Epithelial cell of prostate (primary cell): ENCODE results near the gene KRT33B.
A peak's percentile ranks its signal among the peaks of the same experiment; 100 is the strongest.

Experiments
- DNase-seq: peaks from one replicate; pipeline ENCODE4 v3.0.0-alpha.2; 2011; ENCODE audit warnings: low read depth, low spot score
- H3K27ac ChIP-seq: fragments of 450-650 bp; 2 replicates; pipeline ENCODE4 v1.5.1; 2017; ENCODE audit warnings: mild to moderate bottlenecking

KRT33B gene

DNA sequence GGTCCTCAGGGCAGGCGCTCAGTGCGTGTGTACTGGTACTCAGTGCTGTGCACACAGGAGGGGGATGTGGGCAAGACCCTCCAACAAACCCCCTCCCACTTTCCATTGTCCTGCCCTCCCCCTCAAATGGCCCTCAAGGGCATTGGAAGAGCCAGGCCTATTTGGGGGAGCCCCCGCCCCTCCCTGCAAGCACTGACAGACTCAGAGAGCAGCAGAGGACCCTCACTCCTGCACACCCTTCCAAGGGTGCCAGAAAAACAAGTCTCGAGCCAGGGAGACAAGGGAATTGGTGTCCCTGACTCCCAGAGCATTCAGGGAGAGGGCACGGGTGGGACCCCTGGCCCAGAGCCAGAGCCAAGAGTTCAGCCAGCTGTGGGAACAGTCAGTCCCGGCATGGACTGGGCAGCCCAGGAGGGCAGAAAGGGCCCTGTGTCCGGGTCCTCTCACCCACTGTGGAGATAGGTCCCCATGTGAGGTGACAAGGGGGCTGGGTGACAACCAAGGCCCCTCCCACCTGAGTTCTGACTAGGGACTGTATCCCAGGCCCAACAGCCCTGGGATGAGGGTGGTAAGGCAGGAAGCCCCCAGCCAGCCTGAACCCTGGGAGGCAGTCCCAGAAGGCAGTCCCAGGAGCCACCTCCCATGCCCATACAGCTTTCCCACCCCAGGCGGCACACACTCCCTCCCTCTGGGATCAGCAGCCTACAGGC, 42.0 kb downstream of the KRT33B start:
- no peak for DNase-seq
- no peak overlapping the region for H3K27ac ChIP-seq

DNA sequence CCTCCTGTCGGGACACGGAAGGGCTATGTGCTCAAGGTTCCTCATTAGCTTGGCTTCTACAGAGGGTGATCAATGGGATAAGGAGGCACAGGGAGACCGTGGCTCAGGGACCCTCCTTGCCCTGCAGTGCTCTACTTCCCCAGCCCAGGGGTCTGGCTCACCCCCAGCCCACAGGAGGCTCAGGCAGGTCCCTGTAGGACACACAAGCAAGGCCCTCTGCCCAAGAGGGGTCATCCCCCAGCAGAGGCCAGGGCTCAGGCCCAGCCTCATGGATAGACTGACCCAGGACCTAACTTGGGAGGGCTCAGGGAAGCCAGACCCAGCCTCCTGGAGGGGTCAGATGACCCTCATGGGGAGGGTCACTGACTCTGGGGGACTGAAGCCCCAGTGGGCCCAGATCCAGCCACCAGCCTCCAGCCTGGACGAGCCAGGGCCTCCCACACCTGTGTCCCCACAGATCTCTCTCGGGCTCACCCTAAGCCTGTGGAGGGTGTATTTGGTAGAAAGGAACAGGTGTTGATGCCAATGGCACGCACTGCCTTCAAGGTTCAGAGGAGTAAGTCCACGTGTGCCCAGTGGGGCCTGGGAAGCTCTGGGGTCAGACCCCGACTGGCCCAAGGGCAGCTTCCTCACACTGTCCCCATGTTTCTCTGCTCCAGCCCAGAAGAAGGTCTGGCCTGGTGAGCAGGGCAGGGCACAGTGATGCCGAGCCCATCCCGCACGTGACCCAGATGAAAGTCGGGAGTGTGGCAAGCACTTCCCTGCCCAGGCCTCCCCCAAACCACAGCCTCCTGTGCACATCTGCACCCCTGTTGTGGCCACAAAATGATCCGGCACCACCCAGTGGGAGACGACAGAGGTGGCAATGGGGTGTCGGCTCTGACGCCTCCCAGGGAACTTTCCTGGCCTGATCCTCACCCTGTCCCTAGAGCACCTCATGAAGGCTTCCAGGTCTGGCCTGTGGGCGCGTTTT, 43.2 kb downstream of the KRT33B start:
- no peak overlapping the region for H3K27ac ChIP-seq
- DNase-seq = no peak

DNA sequence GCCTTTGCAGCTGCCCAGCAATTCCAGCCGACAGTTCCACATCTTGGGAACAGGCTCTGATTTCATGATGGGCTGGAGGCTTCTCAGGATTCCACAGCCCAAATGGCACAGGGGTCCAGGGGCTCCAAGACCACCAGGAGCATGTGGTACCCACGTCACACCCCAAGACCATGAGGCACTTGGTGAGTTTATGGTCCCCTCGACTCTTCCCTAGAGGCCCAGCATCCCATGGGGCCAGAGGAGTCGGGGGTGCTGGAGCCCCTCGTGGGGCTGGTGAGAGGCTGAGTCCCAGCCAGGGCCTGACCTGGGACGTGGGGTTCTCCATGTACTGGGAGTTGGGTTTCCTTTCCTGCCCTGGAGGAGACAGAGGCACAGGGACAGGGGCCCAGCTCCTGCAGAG, 44.0 kb downstream of the KRT33B start:
- DNase-seq = no peak
- H3K27ac ChIP-seq = no peak overlapping the region

DNA sequence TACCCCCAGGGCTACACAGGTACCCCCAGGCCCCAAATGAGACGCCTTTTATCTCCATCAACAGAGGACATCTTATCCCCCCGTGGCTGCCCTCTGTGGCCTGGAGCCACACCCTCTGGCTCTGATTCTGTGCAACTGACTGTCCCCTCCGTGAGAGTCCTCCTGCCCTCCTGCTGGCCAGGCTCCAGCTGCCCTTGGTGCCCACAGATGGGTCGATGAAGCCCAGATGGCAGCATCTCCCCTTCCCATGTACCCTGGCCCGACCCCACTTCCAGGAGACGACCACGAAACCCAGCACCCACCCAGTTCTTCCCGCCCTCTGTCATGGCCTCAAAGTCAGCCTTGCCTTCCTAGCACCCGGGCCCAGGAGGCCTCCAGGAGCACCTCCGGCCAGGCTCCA, 44.5 kb downstream of the KRT33B start:
- DNase-seq = no peak
- no peak overlapping the region for H3K27ac ChIP-seq

DNA sequence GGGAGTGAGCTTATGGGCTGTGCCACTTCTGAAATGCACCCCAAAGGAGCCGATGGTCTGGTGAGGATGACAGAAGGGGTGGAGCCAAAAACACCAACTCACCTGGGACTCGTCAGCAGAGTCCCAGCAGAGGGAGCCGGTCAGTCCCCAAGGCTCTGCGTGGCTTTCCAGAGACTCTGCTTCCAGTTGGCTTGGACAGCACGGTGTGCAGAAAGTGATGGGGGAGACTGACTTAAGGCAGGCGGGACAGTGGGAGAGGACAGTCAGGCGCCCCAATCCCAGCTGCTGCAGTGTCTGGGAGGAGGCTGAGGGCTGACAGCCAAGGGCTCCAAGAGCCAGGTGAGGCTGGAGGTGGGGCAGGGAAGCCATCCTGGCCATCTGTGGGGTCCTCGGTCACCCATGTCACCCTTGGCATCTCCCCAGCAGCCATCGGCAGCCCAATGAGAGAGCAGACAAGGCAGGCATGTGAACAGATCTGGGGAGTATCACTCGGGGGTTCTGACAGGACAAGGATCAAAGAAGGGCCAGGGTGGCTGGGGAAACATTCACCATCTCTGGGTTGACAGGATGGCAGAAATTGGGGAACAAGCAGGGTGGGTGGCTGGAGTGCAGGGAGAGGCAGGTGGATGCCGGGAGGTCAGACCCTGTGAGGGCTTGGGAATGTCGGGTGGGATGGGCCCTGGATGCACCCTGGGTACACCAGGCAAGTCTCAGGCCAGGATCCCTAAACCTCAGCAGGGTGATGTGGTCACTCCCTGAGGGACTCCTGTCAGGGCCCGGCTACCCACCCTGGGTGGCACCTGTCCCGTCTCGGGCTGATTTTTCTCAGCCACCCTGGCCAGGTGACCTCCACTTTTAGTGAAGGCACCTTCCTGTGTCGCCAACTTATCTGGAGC, 45.2 kb downstream of the KRT33B start:
- no peak for DNase-seq
- no peak overlapping the region for H3K27ac ChIP-seq

DNA sequence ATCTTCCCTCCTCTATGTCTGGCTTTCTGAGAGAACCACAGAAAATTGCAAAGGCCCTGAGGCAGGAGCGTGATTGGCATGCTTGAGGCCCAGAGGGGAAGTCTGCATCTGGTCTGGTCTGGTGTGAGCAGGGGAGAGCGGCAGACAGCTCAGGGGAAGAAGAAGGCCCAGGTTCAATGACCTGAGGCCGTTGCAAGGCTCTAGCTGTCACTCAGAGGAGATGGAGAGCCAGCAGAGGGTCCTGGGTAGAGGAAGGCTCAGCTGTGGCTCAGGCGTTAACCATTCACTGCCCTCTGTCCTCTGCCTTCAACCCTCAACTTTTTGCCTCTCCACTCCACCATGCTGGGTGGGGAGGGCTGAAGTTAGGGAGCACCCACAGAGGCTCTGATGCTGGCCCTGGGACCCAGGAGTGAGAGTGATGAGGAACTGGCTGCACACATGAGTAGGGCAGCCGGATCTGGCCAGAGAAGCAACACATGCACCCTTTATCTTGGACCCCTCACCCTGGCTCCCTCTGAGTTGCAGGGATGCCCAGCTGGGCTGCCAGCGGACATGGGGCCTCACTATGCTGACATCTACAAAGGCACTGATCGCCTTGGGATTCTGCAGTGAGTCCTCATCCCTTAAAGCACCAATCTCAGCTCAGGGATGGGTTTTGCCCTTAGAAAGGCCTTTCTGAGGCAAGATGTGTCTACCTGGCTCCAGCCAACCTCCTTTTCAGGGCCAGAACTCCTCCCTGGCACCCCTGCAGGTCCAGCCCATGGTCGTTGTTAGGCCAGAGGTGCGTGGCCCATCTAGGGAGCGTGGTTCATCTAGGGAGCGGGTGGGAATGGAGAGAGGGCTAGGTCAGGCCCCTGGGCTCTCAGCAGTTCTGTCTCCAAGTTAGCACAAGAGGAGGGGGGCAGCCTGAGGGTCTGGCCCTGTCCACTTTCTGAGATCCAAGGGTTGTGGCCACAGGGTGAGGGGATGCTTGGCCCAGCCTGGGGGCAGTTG, 46.4 kb downstream of the KRT33B start:
- no peak overlapping the region for H3K27ac ChIP-seq
- no peak for DNase-seq

DNA sequence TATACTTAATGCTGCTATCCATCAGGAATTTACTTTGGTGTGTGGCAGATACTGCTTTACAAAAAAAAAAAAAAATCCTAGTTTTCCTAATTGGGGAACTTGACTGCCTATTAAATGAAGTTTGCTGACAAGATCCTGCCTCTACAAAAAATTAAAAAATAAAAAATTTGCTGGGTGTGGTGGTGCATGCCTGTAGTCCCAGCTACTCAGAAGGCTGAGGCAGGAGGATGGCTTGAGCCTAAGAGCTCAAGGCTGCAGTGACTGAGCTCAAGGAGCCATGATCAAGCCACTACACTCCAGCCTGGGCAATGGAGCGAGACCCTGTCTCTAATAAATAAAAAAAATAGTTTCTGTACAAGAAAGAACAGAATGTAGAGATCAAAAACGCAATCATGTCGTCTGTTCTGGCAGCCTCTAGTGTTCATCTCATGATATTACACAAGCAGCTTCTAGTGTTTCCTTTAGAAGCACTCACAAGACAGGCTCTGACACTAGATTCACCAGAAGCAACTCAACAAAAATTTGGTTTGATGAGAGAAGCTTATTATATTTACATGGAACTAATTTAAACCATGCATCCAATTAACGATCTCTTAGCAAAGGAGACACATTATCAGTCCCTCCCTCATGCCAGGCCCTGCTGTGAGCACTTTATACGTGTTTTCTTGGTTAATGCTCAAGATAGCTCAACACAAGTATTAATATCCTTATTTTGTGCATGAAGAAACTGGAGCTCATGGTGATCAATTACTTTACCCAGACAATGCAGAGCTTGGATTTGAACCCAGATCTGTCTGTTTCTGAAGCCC, 47.3 kb downstream of the KRT33B start:
- no peak overlapping the region for H3K27ac ChIP-seq
- DNase-seq = peak; percentile 26

DNA sequence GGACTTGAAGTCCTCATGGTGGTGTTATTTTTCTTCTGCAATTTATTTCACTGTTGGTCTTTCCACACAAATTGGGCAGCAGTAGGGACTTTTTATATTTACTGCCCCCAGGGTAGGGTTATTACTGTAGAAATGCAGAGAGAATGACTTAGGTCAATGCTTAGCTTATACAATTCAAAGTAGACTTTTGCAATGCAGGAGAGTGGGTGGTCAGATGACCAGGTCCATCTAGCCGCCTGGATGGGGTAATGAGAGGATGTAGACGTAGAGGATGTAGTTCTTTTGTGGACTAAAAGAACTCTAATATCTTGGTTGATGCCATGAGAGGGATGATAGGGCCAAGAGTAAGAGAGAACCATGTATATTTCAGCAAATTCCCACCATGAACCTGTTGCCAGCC, 51.4 kb downstream of the KRT33B start:
- no peak overlapping the region for H3K27ac ChIP-seq
- no peak for DNase-seq

DNA sequence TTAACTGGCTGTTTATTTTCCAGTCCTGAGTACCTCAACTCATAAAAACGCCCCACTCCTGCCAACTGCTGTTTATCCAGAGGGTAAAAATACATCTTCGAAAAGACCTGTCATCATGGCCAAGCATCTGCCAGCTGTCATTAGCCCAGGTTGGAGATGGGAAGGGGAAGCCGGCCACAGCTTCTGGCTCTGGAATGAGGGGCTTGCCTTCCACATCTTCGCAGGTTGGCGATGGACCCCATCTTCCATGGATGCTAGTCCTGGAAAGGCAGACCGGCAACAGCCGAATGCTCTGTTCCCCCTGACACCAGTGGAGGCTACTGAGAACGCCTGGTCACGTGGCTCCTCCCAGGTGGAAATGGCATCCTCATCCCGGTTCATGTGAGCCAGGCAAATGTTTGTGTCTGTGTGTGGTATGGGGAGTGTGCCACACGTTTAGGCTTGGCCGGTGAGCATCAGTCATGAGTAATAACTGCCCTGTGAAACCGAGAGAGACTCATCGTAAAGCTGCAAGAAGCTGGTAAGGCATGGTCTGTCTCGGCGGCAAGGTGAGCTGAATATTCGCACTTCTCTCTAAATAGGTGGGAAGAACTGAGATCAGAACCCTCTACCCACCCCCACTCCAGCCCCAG, 53.7 kb downstream of the KRT33B start:
- no peak overlapping the region for H3K27ac ChIP-seq
- DNase-seq = peak; percentile 57

DNA sequence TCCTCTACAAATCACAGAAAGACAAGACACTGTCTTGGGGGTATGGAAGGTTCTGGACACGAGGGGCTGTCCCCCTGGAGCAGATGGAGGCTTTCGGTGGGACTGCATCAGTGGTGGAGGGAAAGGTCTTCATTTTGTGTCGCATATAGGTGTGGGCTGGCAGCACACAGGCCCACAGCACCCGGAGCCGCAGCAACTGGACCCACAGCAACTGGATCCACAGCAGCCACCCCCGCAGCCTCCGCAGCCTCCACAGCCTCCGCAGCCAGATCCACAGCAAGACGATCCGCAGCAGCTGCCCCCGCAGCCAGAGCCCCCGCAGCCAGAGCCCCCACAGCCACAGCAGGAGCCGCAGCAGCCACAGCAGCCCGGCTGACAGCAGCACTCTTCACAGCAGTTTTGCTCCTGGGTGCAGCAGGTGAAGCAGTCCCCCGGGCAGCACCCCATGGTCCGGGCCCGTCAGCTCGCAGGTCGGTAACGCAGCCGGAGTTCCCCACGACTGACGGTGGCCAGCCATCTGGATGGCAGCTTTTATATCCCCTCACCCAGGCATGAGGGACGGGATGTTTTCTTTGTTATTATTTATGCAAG, 54.3 kb downstream of the KRT33B start, which contains the start of gene KRTAP17-1:
TSS of gene KRTAP17-1 (minus strand) at position 507 of the 591 bp plus-strand sequence. CDS start at position 447, 60 bp downstream.
- DNase-seq = no peak
- no peak within 1 kb of the TSS for H3K27ac ChIP-seq
